ENCODE results near the gene INTS1.
A peak's percentile ranks its signal among the peaks of the same experiment; 100 is the strongest.

The INTS1 gene

DNA sequence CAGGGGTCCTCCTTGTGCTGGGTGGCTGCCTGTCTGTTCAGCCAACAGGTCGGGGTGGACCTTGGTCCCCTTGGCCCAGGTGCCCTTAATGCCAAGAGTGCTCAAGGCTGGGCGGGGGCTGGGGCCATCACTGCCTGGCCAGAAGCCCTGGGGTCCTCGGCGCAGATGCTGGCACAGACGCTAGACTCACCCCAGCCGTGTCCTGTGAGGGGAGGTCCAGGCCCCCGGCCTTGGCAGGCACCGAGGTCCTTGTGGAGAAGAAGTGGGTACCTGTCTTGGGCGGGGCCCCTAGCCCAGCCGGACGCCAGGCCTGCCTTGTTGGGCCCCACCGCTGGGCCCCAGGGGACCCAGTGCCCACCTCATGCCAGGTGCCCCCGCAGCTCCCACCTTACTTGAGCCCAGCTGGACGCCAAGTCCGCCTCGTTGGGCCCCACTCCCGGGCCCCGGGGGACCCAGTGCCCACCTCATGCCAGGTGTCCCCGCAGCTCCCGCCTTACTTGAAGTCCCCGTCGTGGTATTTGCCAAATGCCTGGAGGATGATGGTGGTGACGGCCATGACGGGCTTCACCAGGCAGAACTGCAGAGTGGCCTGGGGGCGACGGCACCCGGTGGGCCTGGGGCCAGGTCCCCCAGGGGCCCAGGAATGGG lies 45.3 kb upstream of the INTS1 start:
- no peak overlapping the region for H3K4me3 ChIP-seq (ENCODE audit: low read depth, low read length)
- TF ChIP-seq, protein P1, sequence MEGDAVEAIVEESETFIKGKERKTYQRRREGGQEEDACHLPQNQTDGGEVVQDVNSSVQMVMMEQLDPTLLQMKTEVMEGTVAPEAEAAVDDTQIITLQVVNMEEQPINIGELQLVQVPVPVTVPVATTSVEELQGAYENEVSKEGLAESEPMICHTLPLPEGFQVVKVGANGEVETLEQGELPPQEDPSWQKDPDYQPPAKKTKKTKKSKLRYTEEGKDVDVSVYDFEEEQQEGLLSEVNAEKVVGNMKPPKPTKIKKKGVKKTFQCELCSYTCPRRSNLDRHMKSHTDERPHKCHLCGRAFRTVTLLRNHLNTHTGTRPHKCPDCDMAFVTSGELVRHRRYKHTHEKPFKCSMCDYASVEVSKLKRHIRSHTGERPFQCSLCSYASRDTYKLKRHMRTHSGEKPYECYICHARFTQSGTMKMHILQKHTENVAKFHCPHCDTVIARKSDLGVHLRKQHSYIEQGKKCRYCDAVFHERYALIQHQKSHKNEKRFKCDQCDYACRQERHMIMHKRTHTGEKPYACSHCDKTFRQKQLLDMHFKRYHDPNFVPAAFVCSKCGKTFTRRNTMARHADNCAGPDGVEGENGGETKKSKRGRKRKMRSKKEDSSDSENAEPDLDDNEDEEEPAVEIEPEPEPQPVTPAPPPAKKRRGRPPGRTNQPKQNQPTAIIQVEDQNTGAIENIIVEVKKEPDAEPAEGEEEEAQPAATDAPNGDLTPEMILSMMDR (IDR thresholded peaks at IDR 0.05; ENCODE audit: borderline replicate concordance, insufficient read depth, low read depth, low read length): no peak

DNA sequence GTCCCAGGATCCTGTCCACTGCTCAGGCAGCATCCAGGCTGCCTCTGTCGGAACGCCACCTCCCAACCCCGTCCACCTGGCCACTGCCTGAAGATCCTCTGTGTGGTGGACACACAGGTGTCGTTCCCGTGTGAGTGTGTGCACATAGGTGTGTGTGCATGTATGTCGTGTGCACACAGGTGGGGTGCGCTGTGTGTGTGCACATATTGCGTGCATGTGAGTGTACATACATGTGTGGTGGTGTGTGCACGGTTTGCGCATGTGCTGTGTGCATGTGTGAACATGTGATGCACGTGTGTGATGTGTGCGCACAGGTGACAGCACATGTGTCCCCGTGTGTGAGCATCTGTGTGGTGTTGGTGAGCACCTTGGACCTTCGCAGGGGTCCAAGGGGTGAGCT lies 44.8 kb upstream of the INTS1 start:
- no peak overlapping the region for H3K4me3 ChIP-seq (ENCODE audit: low read depth, low read length)
- TF ChIP-seq, protein P1 (IDR thresholded peaks at IDR 0.05; ENCODE audit: borderline replicate concordance, insufficient read depth, low read depth, low read length): no peak

DNA sequence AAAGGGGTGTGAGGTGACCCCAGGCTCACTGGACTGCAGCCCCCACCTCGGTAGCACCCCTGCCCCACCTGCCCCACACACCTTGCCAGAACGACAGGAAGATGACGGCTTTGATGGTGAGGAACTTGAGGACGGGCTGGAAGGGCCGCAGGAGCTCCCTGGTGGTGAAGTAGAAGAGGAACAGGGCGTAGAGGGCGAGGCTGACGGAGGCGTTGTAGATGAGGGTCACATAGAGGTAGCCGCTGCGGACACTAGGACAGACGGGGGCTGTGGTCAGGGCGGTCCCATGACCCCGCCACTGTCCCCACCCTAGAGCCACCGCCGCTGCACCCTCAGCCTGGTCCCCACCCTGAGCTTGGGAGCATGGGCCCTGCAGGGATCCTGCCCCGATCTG lies 44.2 kb upstream of the INTS1 start:
- TF ChIP-seq, protein P1 (IDR thresholded peaks at IDR 0.05; ENCODE audit: borderline replicate concordance, insufficient read depth, low read depth, low read length): peak; percentile 23; the same call in 1 of the 2 replicates
- H3K4me3 ChIP-seq (ENCODE audit: low read depth, low read length): no peak overlapping the region

DNA sequence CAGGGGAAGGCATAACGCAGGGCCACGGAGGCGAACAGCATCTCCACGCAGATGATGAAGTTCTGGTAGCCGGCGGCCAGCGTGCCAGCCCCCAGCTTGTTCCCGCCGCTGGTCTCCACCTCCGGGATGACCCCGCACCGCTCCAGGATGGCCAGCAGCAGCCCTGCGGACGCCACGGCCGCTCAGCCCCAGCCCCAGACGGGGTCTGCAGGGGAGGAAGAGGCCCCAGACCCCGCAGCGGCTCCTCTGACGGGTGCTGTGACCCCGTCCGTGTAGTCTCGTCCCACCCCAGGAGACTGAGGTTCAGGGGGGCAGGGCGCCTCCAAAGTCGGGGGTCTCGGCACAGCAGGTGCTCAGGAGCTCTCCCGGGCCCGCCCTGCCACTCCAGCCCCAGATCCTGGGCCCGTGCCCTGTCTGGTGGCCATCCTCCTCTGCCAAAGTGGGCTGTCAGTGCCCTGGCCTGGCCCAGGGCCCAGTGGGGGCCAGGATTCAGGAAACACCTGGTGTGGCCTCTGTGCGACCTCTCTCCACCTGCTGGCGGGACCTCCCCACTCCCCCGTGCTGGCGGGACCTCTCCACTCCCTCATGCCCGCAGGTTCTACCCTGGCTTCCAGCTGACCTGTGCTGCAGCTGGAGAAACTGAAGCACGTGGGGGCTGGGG lies 43.7 kb upstream of the INTS1 start:
- TF ChIP-seq, protein P1 (IDR thresholded peaks at IDR 0.05; ENCODE audit: borderline replicate concordance, insufficient read depth, low read depth, low read length): no peak

DNA sequence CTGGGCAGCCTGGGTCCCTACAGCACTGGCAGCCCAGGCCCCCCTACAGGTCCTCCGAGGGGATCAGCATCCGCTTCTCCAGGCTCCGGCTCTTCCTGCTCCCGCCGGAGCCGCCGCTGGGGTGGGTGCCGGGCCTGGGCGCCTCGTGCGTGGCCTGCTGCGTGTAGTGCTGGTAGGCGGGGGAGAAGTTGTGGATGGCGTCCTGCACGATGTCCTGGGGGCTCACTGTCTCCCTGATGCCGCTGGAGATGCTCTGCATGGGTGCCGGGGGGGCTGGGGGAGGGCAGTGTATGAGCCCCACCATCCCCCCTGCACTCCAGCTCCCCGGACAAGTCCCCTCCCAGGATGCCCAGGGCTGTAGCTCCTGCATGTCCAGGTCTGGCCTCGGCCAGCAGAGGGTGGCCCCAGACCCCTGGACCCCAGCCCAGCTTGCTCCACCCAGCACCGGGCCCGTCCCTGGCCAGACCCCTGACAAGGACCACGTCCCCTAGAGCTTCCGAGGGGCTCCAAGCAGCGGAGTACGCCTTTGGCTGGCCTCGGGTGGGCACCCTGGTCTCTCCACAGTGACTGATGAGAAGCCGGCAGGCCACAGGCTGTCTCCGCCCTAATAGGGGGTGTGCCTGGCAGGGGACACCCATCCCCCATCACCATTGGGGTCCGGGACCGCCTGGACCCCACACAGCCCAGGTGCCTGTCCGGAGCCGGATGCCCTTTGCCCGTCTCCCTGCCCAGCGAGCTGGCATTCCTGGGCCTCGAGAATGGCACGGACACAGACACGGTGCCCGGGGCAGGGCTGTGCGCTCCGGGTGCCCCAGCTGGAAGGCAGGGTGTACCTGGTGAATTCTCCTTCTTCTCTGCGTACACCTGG lies 43.0 kb upstream of the INTS1 start:
- TF ChIP-seq, protein P1 (IDR thresholded peaks at IDR 0.05; ENCODE audit: borderline replicate concordance, insufficient read depth, low read depth, low read length): no peak
- no peak overlapping the region for H3K4me3 ChIP-seq (ENCODE audit: low read depth, low read length)

More for the DNA sequence above, 43.7 kb upstream of the INTS1 start:
- no peak overlapping the region for H3K4me3 ChIP-seq (ENCODE audit: low read depth, low read length)

DNA sequence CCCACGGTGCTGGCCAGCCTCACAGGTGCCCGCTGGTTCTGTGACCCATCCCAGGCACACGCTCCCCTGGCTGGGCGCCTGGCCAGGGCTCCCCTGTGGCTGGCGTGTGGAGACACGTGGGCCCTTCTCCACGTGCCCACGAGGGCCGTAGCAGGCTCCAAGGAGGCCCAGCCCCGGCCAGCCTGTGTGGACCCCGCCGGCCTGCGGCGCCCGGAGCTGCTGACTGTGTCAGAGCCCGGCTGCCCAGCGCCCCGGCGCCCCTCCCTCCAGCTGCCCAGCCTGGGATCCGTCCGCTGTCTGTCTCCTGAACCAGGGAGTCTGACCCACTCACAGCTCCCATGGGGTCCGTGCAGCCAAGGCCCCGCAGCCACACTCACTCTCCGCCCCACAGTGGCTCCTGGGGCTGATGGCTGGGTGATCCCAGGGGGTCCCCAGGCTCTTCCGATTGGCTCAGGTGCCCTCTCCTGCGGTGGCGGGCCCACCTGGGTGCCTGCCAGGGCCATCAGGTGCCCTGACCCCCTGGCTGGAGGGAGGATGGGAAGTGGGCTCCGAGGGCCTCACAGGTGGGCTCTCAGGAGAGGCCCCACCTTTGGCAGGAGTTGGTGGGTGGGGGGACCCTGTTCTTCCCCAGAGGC lies 42.2 kb upstream of the INTS1 start:
- TF ChIP-seq, protein P1 (IDR thresholded peaks at IDR 0.05; ENCODE audit: borderline replicate concordance, insufficient read depth, low read depth, low read length): no peak
- H3K4me3 ChIP-seq (ENCODE audit: low read depth, low read length): no peak overlapping the region
